ENCODE data around the gene PFN3.

The PFN3 gene

GRCh38 chr5:177358370-177358819 is 42.1 kb downstream of the PFN3 start:
- H3K4me1 ChIP-seq (ENCODE audit: control insufficient read depth, low read length) = peaks cover 71% of the 10 kb centered on the region
- H3K27ac ChIP-seq (ENCODE audit: low read depth, low read length) = peak overlapping the region; percentile 65
- H3K4me3 ChIP-seq (ENCODE audit: low read length) = peak overlapping the region; percentile 91
- H3K27me3 ChIP-seq (ENCODE audit: control insufficient read depth, low read length) = no peaks in the 10 kb centered on the region
- TF ChIP-seq CTCF (IDR thresholded peaks at IDR 0.05; ENCODE audit: low read depth, low read length, poor library complexity, severe bottlenecking) (no peak), EZH2phosphoT487 (IDR thresholded peaks at IDR 0.05; ENCODE audit: borderline replicate concordance, low read length) (no peak)
- peaks cover 13% of the 10 kb centered on the region for H3K79me2 ChIP-seq (ENCODE audit: control insufficient read depth, low read length)
- no peaks in the 10 kb centered on the region for H4K20me1 ChIP-seq (ENCODE audit: control insufficient read depth, insufficient read depth, low read depth, low read length)
- peak overlapping the region; percentile 90 for H3K4me2 ChIP-seq (ENCODE audit: low read length)
- H3K36me3 ChIP-seq (ENCODE audit: control insufficient read depth, low read length) = no peaks in the 10 kb centered on the region
- H3K9me3 ChIP-seq (ENCODE audit: control insufficient read depth, insufficient read depth, low read length) = peaks cover 4% of the 10 kb centered on the region; the same call in 1 of the 2 replicates
- H3F3A ChIP-seq (ENCODE audit: control insufficient read depth, insufficient read depth) = peaks cover 8% of the 10 kb centered on the region
- H3K9me2 ChIP-seq (replicated peaks; ENCODE audit: control insufficient read depth, low read length) = no peaks in the 10 kb centered on the region

DNA sequence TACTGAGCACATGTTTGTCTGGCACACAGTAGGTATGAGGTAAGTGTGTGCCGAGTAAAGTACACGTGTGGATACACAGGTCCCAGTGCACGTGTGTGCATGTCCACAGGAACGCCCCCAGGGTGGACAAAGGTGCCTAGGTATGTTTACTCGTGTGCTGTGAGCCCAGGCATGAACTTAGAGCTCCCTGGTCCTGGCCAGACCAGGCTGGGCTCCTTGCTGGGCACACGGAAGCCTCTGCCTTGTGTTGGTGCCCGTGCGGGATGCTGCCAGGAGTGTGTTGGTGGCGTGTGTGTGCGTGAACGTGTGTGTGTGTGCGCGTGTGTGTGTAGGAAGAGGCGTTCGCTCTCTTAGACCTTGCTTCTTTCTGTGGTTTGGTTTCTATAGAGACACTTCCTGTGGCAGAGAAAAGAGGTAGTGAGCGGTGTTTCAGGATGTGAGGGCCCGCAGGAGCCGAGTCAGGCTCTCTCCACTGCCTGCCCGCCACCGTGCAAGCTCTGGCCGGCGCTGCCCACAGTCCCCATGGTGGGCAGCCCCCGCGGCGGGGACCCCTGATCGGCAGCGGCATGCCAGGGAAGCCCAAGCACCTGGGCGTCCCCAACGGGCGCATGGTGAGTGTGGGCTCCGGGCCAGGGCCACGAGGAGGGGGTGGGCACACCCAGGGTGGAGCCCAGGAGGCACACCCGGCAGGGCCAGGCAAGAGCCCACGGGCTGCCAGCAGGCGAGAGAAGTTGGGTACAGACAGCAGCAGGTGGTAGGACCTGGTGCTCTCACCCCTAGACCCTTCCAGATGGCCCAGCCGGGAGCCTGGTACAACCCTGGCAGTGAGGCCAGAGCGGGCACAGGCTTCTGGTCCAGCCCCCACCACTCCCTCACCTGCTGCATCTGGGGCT is 42.8 kb downstream of the PFN3 start, which contains the start of gene RGS14:
TSS of gene RGS14 (plus strand) at position 466 of the 893 bp plus-strand sequence. CDS start at position 567, 101 bp downstream.
- Histone ChIP-seq H3F3A (ENCODE audit: control insufficient read depth, insufficient read depth) (peaks cover 8% of the 10 kb centered on the region), H3K79me2 (ENCODE audit: control insufficient read depth, low read length) (peaks cover 13% of the 10 kb centered on the region), H3K4me1 (ENCODE audit: control insufficient read depth, low read length) (peaks cover 64% of the 10 kb centered on the region), H3K4me3 (ENCODE audit: low read length) (peak within 1 kb of the TSS; percentile 91), H3K27ac (ENCODE audit: low read depth, low read length) (peak within 1 kb of the TSS; percentile 65), H4K20me1 (ENCODE audit: control insufficient read depth, insufficient read depth, low read depth, low read length) (no peaks in the 10 kb centered on the region), H3K27me3 (ENCODE audit: control insufficient read depth, low read length) (no peaks in the 10 kb centered on the region), H3K9me3 (ENCODE audit: control insufficient read depth, insufficient read depth, low read length) (peaks cover 4% of the 10 kb centered on the region; the same call in 1 of the 2 replicates), H3K4me2 (ENCODE audit: low read length) (peak within 1 kb of the TSS; percentile 90), H3K9me2 (replicated peaks; ENCODE audit: control insufficient read depth, low read length) (no peaks in the 10 kb centered on the region), H3K36me3 (ENCODE audit: control insufficient read depth, low read length) (no peaks in the 10 kb centered on the region)
- TF ChIP-seq EZH2phosphoT487 (IDR thresholded peaks at IDR 0.05; ENCODE audit: borderline replicate concordance, low read length) (no peak), CTCF (IDR thresholded peaks at IDR 0.05; ENCODE audit: low read depth, low read length, poor library complexity, severe bottlenecking) (no peak)

GRCh38 chr5:177357146-177357458 is 43.4 kb downstream of the PFN3 start:
- Histone ChIP-seq H3K27me3 (ENCODE audit: control insufficient read depth, low read length) (no peaks in the 10 kb centered on the region), H3K79me2 (ENCODE audit: control insufficient read depth, low read length) (peaks cover 13% of the 10 kb centered on the region), H3K4me1 (ENCODE audit: control insufficient read depth, low read length) (peaks cover 62% of the 10 kb centered on the region), H3K4me3 (ENCODE audit: low read length) (peak overlapping the region; percentile 91), H3F3A (ENCODE audit: control insufficient read depth, insufficient read depth) (peaks cover 6% of the 10 kb centered on the region), H4K20me1 (ENCODE audit: control insufficient read depth, insufficient read depth, low read depth, low read length) (no peaks in the 10 kb centered on the region), H3K36me3 (ENCODE audit: control insufficient read depth, low read length) (no peaks in the 10 kb centered on the region), H3K9me2 (replicated peaks; ENCODE audit: control insufficient read depth, low read length) (no peaks in the 10 kb centered on the region), H3K9me3 (ENCODE audit: control insufficient read depth, insufficient read depth, low read length) (peaks cover 4% of the 10 kb centered on the region; the same call in 1 of the 2 replicates), H3K4me2 (ENCODE audit: low read length) (peak overlapping the region; percentile 90), H3K27ac (ENCODE audit: low read depth, low read length) (peak overlapping the region; percentile 65)
- TF ChIP-seq EZH2phosphoT487 (IDR thresholded peaks at IDR 0.05; ENCODE audit: borderline replicate concordance, low read length) (no peak), CTCF (IDR thresholded peaks at IDR 0.05; ENCODE audit: low read depth, low read length, poor library complexity, severe bottlenecking) (no peak)

Data from DOHH2 (cell line).